Measurements from ENCODE around the gene KCNK1.

The KCNK1 gene

GRCh38 chr1:233613252-233614172 is at the start of gene KCNK1:
Gene KCNK1, plus strand, starts transcription at chr1:233614106. Its CDS starts 66 bp downstream, at chr1:233614172.
- DNase-seq (ENCODE audit: extremely low read depth in 1 of 2, low read depth in 1 of 2) = no peak

DNA sequence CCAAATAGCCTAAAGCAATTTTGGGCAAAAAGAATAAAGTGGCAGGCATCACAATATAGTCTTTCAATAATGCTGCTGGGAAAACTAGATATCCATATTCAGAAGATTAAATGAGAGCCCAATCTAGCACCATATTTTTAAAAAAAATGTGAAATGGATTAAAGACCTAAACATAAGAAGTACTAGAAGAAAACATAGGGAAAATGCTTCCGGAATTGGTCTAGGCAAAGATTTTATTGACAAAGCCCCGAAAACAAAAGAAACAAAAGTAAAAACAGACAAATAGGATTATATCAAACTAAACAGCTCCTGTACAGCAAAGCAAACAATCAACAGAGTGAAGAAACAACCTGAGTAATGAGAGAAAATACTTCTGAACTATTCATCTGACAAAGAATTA is 48.6 kb upstream of the KCNK1 start:
- no peak for DNase-seq (ENCODE audit: extremely low read depth in 1 of 2, low read depth in 1 of 2)

GRCh38 chr1:233566886-233567285 is 47.0 kb upstream of the KCNK1 start:
- DNase-seq (ENCODE audit: extremely low read depth in 1 of 2, low read depth in 1 of 2) = no peak

GRCh38 chr1:233569636-233570035 is 44.3 kb upstream of the KCNK1 start:
- no peak for DNase-seq (ENCODE audit: extremely low read depth in 1 of 2, low read depth in 1 of 2)

DNA sequence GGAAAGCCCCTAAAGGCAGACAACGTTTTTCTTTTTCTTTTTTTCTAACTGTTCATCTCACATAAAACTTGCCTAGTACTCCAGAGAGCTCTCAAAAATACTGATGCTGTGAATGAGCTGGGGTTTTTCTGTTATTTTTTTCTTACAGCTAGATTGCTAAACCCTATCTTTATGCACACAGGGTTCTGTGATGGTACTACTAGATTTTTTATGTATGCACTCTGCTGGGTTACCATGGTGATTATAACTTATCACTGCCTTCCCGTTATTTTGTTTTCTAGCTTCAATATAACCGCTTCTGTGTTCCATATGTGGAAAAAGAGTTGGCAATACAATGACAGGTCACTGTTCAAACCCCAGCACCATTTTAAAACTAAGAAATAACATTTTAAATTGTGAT is 43.7 kb upstream of the KCNK1 start:
- DNase-seq (ENCODE audit: extremely low read depth in 1 of 2, low read depth in 1 of 2) = no peak

GRCh38 chr1:233570706-233571105 is 43.2 kb upstream of the KCNK1 start:
- DNase-seq (ENCODE audit: extremely low read depth in 1 of 2, low read depth in 1 of 2) = no peak

GRCh38 chr1:233572896-233573295 is 41.0 kb upstream of the KCNK1 start:
- no peak for DNase-seq (ENCODE audit: extremely low read depth in 1 of 2, low read depth in 1 of 2)

GRCh38 chr1:233575450-233575849 is 38.5 kb upstream of the KCNK1 start:
- DNase-seq (ENCODE audit: extremely low read depth in 1 of 2, low read depth in 1 of 2) = no peak

DNA sequence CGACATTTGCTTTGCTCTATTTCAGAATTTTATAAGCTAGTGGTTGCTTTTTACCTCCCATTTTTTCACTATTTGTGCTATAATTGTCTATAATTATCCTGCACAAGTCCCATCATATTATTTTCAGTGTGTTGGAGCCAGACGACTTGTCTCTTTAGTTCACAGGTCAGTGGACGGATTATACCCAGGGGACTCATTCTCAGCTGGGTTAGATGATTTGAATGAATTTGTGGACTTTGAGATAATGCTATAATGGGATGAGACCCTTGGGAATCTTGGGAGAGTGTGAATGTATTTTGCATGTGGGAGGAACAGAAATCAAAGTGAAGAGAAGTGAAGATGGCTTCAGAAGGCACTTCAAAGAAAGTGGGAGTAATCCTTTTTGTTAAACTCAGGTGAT is 31.5 kb upstream of the KCNK1 start:
- DNase-seq (ENCODE audit: extremely low read depth in 1 of 2, low read depth in 1 of 2) = no peak

GRCh38 chr1:233584376-233584775 is 29.5 kb upstream of the KCNK1 start:
- no peak for DNase-seq (ENCODE audit: extremely low read depth in 1 of 2, low read depth in 1 of 2)

- no peak for DNase-seq (ENCODE audit: extremely low read depth in 1 of 2, low read depth in 1 of 2)
Observed at GRCh38 chr1:233584931-233585330, 29.0 kb upstream of the KCNK1 start.

GRCh38 chr1:233586301-233586700 is 27.6 kb upstream of the KCNK1 start:
- DNase-seq (ENCODE audit: extremely low read depth in 1 of 2, low read depth in 1 of 2) = no peak

DNA sequence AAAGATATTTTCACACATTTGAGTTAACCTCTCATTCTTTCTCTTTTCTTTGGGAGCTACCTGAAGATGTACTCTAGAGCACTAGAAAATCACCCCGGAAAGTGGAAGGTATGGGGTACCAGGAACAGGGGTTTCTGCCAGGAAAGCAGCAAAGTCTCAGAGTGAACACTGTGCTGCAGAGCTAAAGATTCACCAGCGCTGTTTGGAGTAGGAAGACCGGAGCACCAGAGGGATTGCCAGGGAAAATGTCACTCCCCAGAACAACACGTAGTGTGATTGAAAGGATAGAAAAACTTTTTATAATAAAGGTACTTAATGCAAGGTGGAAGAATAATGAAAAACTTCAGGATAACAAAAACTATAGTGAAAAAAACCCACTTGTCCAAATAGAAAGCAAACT is 26.7 kb upstream of the KCNK1 start:
- no peak for DNase-seq (ENCODE audit: extremely low read depth in 1 of 2, low read depth in 1 of 2)

DNA sequence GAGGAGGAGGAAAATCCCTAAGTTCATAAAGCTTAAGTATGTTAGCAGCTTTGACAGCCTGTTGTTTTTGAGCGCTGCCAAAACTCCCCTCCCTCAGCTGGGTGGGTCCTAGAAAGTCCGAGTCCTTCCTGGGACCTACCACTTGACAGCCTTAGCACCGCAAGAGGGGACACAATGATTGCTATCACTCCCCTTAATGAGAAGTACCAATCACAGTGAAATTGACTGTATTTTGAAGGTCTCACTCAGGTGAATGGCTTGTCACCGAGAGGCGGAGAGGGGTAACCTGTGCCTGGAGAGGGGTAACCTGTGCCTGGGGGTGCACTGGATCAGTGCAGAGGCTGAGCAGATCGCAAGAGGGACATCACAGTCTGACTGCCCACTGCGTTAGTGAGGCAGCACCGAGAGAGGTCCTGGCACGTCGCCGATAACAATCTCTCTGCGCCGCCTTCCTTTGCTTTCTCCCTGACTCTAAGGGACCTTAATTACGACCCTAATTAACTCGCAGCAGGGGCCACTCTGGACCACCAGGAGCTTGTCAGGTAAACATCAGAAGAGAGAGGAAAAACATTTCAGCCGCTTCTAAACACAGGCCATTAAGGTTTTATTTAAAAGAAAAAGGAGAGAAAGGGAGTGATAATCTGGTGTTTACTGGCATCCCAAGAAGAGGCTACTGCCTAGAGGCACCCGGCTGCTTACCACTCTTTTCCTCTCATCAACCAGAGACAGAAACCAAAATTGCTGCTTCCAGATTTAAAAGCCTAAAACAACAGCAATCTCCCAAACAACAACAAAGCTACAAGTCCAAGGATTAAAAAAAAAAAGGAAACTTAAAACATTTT is 25.7 kb upstream of the KCNK1 start:
- no peak for DNase-seq (ENCODE audit: extremely low read depth in 1 of 2, low read depth in 1 of 2)

- no peak for DNase-seq (ENCODE audit: extremely low read depth in 1 of 2, low read depth in 1 of 2)
Observed at GRCh38 chr1:233597489-233597901, 16.4 kb upstream of the KCNK1 start.

DNA sequence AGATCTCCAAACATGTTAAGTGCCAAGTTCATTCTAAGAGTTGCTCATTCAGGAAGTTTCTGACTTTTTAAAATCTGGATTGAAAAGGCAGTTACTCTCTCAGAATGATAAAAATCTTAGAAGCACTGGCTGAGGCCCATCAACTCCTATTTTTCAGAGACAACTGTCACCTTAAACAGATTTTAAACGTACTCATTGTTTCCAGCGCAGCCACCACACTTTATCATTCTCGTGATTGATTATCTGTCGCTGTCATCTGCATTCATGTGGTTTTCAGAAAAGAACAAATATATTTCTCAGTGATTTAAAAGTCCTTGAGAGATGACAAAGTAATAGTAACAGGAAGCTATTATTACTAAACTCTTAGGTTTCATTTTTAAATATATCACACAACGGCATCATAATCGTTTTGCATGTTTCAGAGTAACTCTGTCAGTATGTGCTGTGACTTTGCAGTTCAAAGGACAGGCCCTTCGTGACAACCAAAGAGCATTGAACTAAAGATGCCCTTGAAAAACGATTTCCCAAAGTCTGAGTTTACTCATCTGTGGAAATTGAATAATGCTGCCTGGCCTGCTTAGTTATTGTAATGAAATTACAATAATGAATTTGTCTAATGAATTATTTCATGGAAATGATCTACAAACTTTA is 14.9 kb upstream of the KCNK1 start:
- DNase-seq (ENCODE audit: extremely low read depth in 1 of 2, low read depth in 1 of 2) = no peak

GRCh38 chr1:233599542-233600073 is 14.3 kb upstream of the KCNK1 start:
- no peak for DNase-seq (ENCODE audit: extremely low read depth in 1 of 2, low read depth in 1 of 2)

- no peak for DNase-seq (ENCODE audit: extremely low read depth in 1 of 2, low read depth in 1 of 2)
Observed at GRCh38 chr1:233600488-233600887, 13.4 kb upstream of the KCNK1 start.

DNA sequence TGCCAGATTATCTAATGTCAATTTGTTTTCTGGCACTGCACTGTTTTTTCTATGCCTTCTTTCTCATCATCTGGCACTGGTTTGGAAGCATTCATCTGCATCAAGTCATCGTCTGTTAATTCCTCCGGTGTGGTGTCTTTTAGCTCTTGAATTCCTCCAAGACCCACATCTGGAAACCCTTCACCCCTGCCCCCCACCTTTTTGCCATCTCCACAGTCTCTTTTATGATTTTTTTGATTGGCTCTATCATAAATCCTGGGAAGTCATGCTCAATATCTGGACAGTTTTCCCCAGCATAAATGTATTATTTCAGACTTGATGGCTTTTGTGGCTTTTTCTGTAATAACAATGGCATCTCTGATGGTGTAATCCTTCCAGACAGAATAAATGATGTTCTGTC is 10.4 kb upstream of the KCNK1 start:
- no peak for DNase-seq (ENCODE audit: extremely low read depth in 1 of 2, low read depth in 1 of 2)

DNA sequence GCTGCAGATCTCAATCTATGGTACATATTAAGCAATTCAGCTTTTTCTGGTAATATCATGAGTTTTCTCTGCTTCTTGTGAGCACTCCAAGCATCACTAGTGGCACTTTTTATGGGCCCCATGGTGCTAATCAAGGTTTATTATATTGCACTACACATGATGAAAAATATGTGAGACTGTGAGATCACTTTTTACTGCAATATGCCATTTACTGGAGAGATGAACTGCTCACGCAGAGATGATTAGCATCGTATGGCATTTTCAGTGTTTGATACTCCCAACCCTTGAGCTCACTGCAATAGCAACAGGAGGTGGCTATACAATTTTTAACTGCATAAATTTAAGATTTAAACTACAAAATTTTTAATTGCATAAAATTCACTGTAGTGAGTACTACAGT is 8.7 kb upstream of the KCNK1 start:
- no peak for DNase-seq (ENCODE audit: extremely low read depth in 1 of 2, low read depth in 1 of 2)

GRCh38 chr1:233606813-233607212 is 7.1 kb upstream of the KCNK1 start:
- DNase-seq (ENCODE audit: extremely low read depth in 1 of 2, low read depth in 1 of 2) = no peak

Data from activated CD8-positive, alpha-beta memory T cell treated with anti-CD3 and anti-CD28 coated beads for 1 hour (primary cell).